CD14-positive monocyte (primary cell): Measurements from ENCODE around the gene APEX1. TPM values are rescaled to one million over a fixed set of nuclear protein-coding genes. Genes with fewer than 3 reads are reported as not detected.
A peak's percentile ranks its signal among the peaks of the same experiment; 100 is the strongest.

Experiments
- DNase-seq, 3 donors: peaks; one replicate each; pipeline ENCODE4 v3.0.0-alpha.2; 2011 to 2022
- H2AFZ ChIP-seq: 2 replicates; pipeline ENCODE4 v1.6.0; 2012; ENCODE audit warnings: mild to moderate bottlenecking, low read depth, low read length, inconsistent platforms; ENCODE audit not compliant: insufficient read depth, poor library complexity, severe bottlenecking
- H3K27ac ChIP-seq, 2 donors: 1 replicate in 1 of 2; 2 replicates in 1 of 2; pipeline ENCODE4 v1.5.1; 2012 to 2013; ENCODE audit warnings: low read length in 2 of 2, control low read depth in 1 of 2, inconsistent platforms in 1 of 2, low read depth in 1 of 2, mild to moderate bottlenecking in 1 of 2
- H3K27me3 ChIP-seq, 2 donors: one replicate each; pipeline versions ENCODE4 v1.6.0 to v1.6.1; 2011 to 2013; ENCODE audit warnings: low read length in 2 of 2; ENCODE audit not compliant: control insufficient read depth in 2 of 2, insufficient read depth in 2 of 2
- H3K36me3 ChIP-seq, 2 donors: replicated peaks in 1 of 2; 1 replicate in 1 of 2; 2 replicates in 1 of 2; pipeline versions ENCODE4 v1.5.1 to v1.6.1; 2012 to 2013; ENCODE audit warnings: low read length in 2 of 2, control low read depth in 1 of 2, inconsistent platforms in 1 of 2, mild to moderate bottlenecking in 1 of 2; ENCODE audit not compliant: insufficient read depth in 2 of 2, control insufficient read depth in 1 of 2
- H3K4me1 ChIP-seq, 2 donors: 1 replicate in 1 of 2; 2 replicates in 1 of 2; pipeline versions ENCODE4 v1.5.1 to v1.6.1; 2012 to 2013; ENCODE audit warnings: low read length in 2 of 2, control low read depth in 1 of 2, inconsistent platforms in 1 of 2, mild to moderate bottlenecking in 1 of 2, moderate library complexity in 1 of 2; ENCODE audit not compliant: insufficient read depth in 2 of 2, control insufficient read depth in 1 of 2
- H3K4me2 ChIP-seq: replicated peaks from 2 replicates; pipeline ENCODE3; 2012; ENCODE audit warnings: low read length, moderate library complexity, mild to moderate bottlenecking; ENCODE audit not compliant: poor library complexity, severe bottlenecking; ENCODE audit errors: extremely low read depth
- H3K4me3 ChIP-seq, 3 experiments: fragments of 200-600 bp in 1 of 3; sonication (generic) in 1 of 3; replicated peaks in 1 of 3; 1 replicate in 2 of 3; 2 replicates in 1 of 3; pipeline ENCODE4 v1.5.1; 2011 to 2013; ENCODE audit warnings: low read length in 3 of 3, mild to moderate bottlenecking in 3 of 3, control low read depth in 2 of 3, low read depth in 2 of 3, inconsistent platforms in 1 of 3, moderate library complexity in 1 of 3
- H3K79me2 ChIP-seq: 2 replicates; pipeline ENCODE4 v1.6.0; 2012; ENCODE audit warnings: mild to moderate bottlenecking, control low read depth, inconsistent platforms, low read length, moderate library complexity; ENCODE audit not compliant: insufficient read depth
- H3K9ac ChIP-seq: 2 replicates; pipeline ENCODE4 v1.6.0; 2017; ENCODE audit warnings: low read length, mild to moderate bottlenecking; ENCODE audit not compliant: insufficient read depth, poor library complexity, severe bottlenecking
- H3K9me3 ChIP-seq, 2 donors: replicated peaks in 1 of 2; 1 replicate in 1 of 2; 2 replicates in 1 of 2; pipeline versions ENCODE4 v1.5.1 to v1.6.1; 2012 to 2013; ENCODE audit warnings: low read length in 2 of 2, control low read depth in 1 of 2; ENCODE audit not compliant: control insufficient read depth in 1 of 2, insufficient read depth in 1 of 2
- H4K20me1 ChIP-seq: 2 replicates; pipeline ENCODE4 v1.6.0; 2012; ENCODE audit warnings: mild to moderate bottlenecking, low read length, control low read depth, moderate library complexity; ENCODE audit not compliant: insufficient read depth
- H3K27ac Mint-ChIP-seq, 7 donors: one replicate each; pipeline ENCODE4 v1.8.0; 2020; ENCODE audit warnings: mild to moderate bottlenecking in 7 of 7, mixed read lengths in 7 of 7, moderate library complexity in 6 of 7, inconsistent platforms in 2 of 7
- H3K27me3 Mint-ChIP-seq, 3 donors: one replicate each; pipeline ENCODE4 v1.8.0; 2021 to 2022; ENCODE audit warnings: low read depth in 3 of 3, mild to moderate bottlenecking in 3 of 3, mixed read lengths in 3 of 3, moderate library complexity in 3 of 3, inconsistent platforms in 1 of 3
- H3K36me3 Mint-ChIP-seq, 2 donors: one replicate each; pipeline ENCODE4 v1.8.0; 2020; ENCODE audit warnings: mixed read lengths in 2 of 2, inconsistent platforms in 1 of 2, mild to moderate bottlenecking in 1 of 2
- H3K4me1 Mint-ChIP-seq: one replicate; pipeline ENCODE4 v1.8.0; 2020; ENCODE audit warnings: mild to moderate bottlenecking, mixed read lengths
- H3K4me3 Mint-ChIP-seq, 2 donors: one replicate each; pipeline ENCODE4 v1.8.0; 2020; ENCODE audit warnings: mild to moderate bottlenecking in 2 of 2, mixed read lengths in 2 of 2, moderate library complexity in 1 of 2
- H3K9me3 Mint-ChIP-seq, 7 donors: one replicate each; pipeline ENCODE4 v1.8.0; 2020 to 2022; ENCODE audit warnings: mixed read lengths in 7 of 7, mild to moderate bottlenecking in 6 of 7, moderate library complexity in 6 of 7, inconsistent platforms in 2 of 7
- CTCF ChIP-seq: fragments of 200-600 bp; IDR thresholded peaks from one replicate; pipeline ENCODE4 v1.8.0; 2022; ENCODE audit warnings: antibody characterized with exemption, mild to moderate bottlenecking
- WGBS: methylation state at CpG from one replicate; pipeline ENCODE4 v1.1.5; 2013; ENCODE audit warnings: missing lambda C conversion rate; ENCODE audit not compliant: insufficient coverage; 5-methylcytosine and 5-hydroxymethylcytosine counted together
- intact Hi-C, 2 donors: fragments of 100-400 bp; cut with micrococcal nuclease; formaldehyde crosslinking; loops; one replicate each; pipeline versions ENCODE4 v1.15.0 to v1.15.1; 2023
- polyA plus RNA-seq, 3 donors: library from polyadenylated mRNA; depleted of rRNA in 1 of 3; unstranded in 2 of 3; stranded (reverse) in 1 of 3; fragments of 300-500 nt in 2 of 3; fragments of >200 nt in 1 of 3; fragmentation: Illumina TruSeq in 2 of 3; gene quantifications; 1 replicate in 2 of 3; 2 replicates in 1 of 3; pipeline ENCODE4 v1.2.3, GENCODE V29; 2012 to 2021

The APEX1 gene
- polyA plus RNA-seq, 3 donors, result 69.7 to 208 (median 85.4) TPM

- H3K27ac ChIP-seq, result peak overlapping the region in 1 of 2 donors; percentile 60
- peaks cover 54 to 59% of the 10 kb centered on the region in 2 donors for H3K36me3 ChIP-seq
- H3K27me3 ChIP-seq, result no peaks in the 10 kb centered on the region
- peaks cover 57% of the 10 kb centered on the region for H4K20me1 ChIP-seq
- peak overlapping the region in 5 of 7 donors; percentile 31 to 99 (median 83) for H3K27ac Mint-ChIP-seq
- peaks cover 42 to 51% of the 10 kb centered on the region in 2 donors for H3K4me1 ChIP-seq
- H3K36me3 Mint-ChIP-seq, result peaks cover 64 to 68% of the 10 kb centered on the region in 2 donors
- intact Hi-C loops, result loop anchor here in 1 of 2 donors (10.0 kb wide), 1 partner anchor 212 kb away; the partner anchor contains the start of genes ANG and RNASE4
- peak overlapping the region in 1 of 2 donors; percentile 12 for H3K4me3 Mint-ChIP-seq
- no peak overlapping the region for H3K9ac ChIP-seq
- WGBS, result no CpG with 5 or more reads among the region's 2 CpGs
- H3K4me3 ChIP-seq, result no peak overlapping the region
- TF ChIP-seq CTCF, result no peak
- peak in 2 of 3 donors; percentile 52 to 66 for DNase-seq
- no peaks in the 10 kb centered on the region for H3K27me3 Mint-ChIP-seq
- H3K4me1 Mint-ChIP-seq, result peaks cover 55% of the 10 kb centered on the region
- no peak overlapping the region for H2AFZ ChIP-seq
- peaks cover 64% of the 10 kb centered on the region for H3K79me2 ChIP-seq
- no peaks in the 10 kb centered on the region for H3K9me3 Mint-ChIP-seq
- H3K9me3 ChIP-seq, result no peaks in the 10 kb centered on the region
- H3K4me2 ChIP-seq, result no peak overlapping the region
These were observed 17.6 kb downstream of the APEX1 start for GRCh38 chr14:20472536-20473169.

GRCh38 chr14:20476776-20477175 is 21.8 kb downstream of the APEX1 start:
- Histone ChIP-seq H3K27me3 (no peaks in the 10 kb centered on the region), H3K27ac (peak overlapping the region; percentile 7 to 69), H3K4me3 (peak overlapping the region in 1 of 3 experiments; percentile 51), H3K4me2 (peak overlapping the region; percentile 65), H4K20me1 (peaks cover 39% of the 10 kb centered on the region), H3K9me3 (no peaks in the 10 kb centered on the region), H3K79me2 (peaks cover 41% of the 10 kb centered on the region), H3K9ac (peak overlapping the region; percentile 6), H3K4me1 (peaks cover 26 to 29% of the 10 kb centered on the region in 2 donors), H3K36me3 (peaks cover 59 to 77% of the 10 kb centered on the region in 2 donors), H2AFZ (no peak overlapping the region)
- intact Hi-C loops, result loop anchor here in 1 of 2 donors (10.0 kb wide), 1 partner anchor 208 kb away; the partner anchor contains the start of genes ANG and RNASE4
- WGBS, result 55% methylated on average over 4 of the region's 5 CpGs
- DNase-seq, result no peak
- H3K9me3 Mint-ChIP-seq, result no peaks in the 10 kb centered on the region
- peak overlapping the region; percentile 36 to 92 (median 85) for H3K27ac Mint-ChIP-seq
- TF ChIP-seq CTCF, result no peak
- H3K4me1 Mint-ChIP-seq, result peaks cover 44% of the 10 kb centered on the region
- H3K4me3 Mint-ChIP-seq, result peak overlapping the region in 1 of 2 donors; percentile 66
- H3K27me3 Mint-ChIP-seq, result no peaks in the 10 kb centered on the region
- H3K36me3 Mint-ChIP-seq, result peaks cover 74 to 82% of the 10 kb centered on the region in 2 donors
